Measurements from ENCODE around the gene PCDH12. TPM values are rescaled to one million over a fixed set of nuclear protein-coding genes. Genes with fewer than 3 reads are reported as not detected.

PCDH12 gene
- total RNA-seq, 2 donors from 2014 or later, result not detected

DNA sequence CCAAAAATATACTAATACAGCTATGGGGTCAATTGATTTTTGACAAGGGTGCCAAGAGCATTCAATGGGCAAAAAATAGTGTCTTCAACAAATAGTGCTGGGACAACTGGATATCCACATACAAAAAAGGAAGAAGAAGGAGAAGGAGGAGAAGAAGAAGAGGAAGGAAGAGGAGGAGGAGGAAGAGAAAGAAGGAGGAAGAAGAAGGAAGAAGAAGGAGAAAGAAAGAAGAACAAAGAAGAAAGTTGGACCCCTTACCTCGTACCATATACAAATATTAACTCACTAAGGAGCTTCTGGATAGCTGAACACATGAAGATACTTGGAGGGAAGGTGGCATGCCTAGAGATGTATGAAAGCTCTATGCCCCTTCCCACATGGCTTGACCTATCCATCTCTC is 51.5 kb downstream of the PCDH12 start:
- no peaks in the 10 kb centered on the region for H3K9me3 Mint-ChIP-seq
- H3K9me3 ChIP-seq (ENCODE audit: control insufficient read depth, low read length), result peaks cover 6% of the 10 kb centered on the region
- no CpG with 5 or more reads among the region's 1 CpG for WGBS, 2 experiments (ENCODE audit: insufficient coverage in 1 of 2, insufficient read length in 1 of 2)
- H3K4me3 Mint-ChIP-seq, result no peak overlapping the region
- H3K27ac Mint-ChIP-seq, result no peak overlapping the region
- H3K36me3 Mint-ChIP-seq (ENCODE audit: low read depth), result no peaks in the 10 kb centered on the region
- H3K27ac ChIP-seq (ENCODE audit: low read depth, low read length), result no peak overlapping the region
- peaks cover 12% of the 10 kb centered on the region for H3K4me1 Mint-ChIP-seq
- no peak overlapping the region for H3K9ac ChIP-seq (ENCODE audit: extremely low read depth, low read length, poor library complexity, severe bottlenecking)
- peaks cover 8% of the 10 kb centered on the region for H3K27me3 Mint-ChIP-seq (ENCODE audit: insufficient read depth)
- no peak for TF ChIP-seq CTCF (conservative IDR thresholded peaks at IDR 0.05)
- DNase-seq, result no peak
- no peaks in the 10 kb centered on the region for H3K27me3 ChIP-seq (ENCODE audit: control insufficient read depth, insufficient read depth, low read length, poor library complexity, severe bottlenecking)
- H3K4me3 ChIP-seq (ENCODE audit: low read length), result no peak overlapping the region
- H3K36me3 ChIP-seq (ENCODE audit: control insufficient read depth, insufficient read depth, low read length), result no peaks in the 10 kb centered on the region
- peaks cover 8% of the 10 kb centered on the region for H3K4me1 ChIP-seq (ENCODE audit: control insufficient read depth, insufficient read depth, low read length)

- H3K27ac Mint-ChIP-seq, result no peak overlapping the region
- peaks cover 8% of the 10 kb centered on the region for H3K27me3 Mint-ChIP-seq (ENCODE audit: insufficient read depth)
- no peak overlapping the region for H3K4me3 Mint-ChIP-seq
- H3K9me3 Mint-ChIP-seq, result no peaks in the 10 kb centered on the region
- H3K4me1 Mint-ChIP-seq, result peaks cover 12% of the 10 kb centered on the region
- H3K9me3 ChIP-seq (ENCODE audit: control insufficient read depth, low read length), result peaks cover 6% of the 10 kb centered on the region
- H3K4me1 ChIP-seq (ENCODE audit: control insufficient read depth, insufficient read depth, low read length), result peaks cover 8% of the 10 kb centered on the region
- no peaks in the 10 kb centered on the region for H3K36me3 Mint-ChIP-seq (ENCODE audit: low read depth)
- H3K9ac ChIP-seq (ENCODE audit: extremely low read depth, low read length, poor library complexity, severe bottlenecking), result no peak overlapping the region
- no peak overlapping the region for H3K4me3 ChIP-seq (ENCODE audit: low read length)
- no peak overlapping the region for H3K27ac ChIP-seq (ENCODE audit: low read depth, low read length)
- TF ChIP-seq CTCF (conservative IDR thresholded peaks at IDR 0.05), result no peak
- H3K36me3 ChIP-seq (ENCODE audit: control insufficient read depth, insufficient read depth, low read length), result no peaks in the 10 kb centered on the region
- no peaks in the 10 kb centered on the region for H3K27me3 ChIP-seq (ENCODE audit: control insufficient read depth, insufficient read depth, low read length, poor library complexity, severe bottlenecking)
- 87 to 94% methylated on average over 5 of the region's 5 CpGs for WGBS, 2 experiments (ENCODE audit: insufficient coverage in 1 of 2, insufficient read length in 1 of 2)
- no peak for DNase-seq
These were observed 53.5 kb downstream of the PCDH12 start for GRCh38 chr5:141904551-141904950.

DNA sequence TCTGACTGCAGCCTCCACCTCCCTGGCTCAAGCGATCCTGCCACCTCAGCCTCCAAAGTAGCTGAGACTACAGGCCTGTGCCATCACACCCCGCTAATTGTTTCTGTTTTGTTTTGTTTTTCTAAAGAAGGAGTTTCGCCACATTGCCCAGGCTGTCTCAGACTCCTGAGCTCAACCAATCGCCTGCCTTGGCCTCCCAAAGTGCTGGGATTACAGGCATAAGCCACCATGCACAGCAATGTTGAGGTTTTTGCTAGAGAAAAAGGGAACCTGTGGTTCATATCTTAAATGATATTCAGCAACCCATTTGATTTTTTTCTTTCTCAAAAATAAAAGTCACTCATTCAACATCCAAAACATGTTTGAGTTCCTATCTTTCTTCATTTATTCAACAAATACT is 54.7 kb downstream of the PCDH12 start:
- H3K4me3 ChIP-seq (ENCODE audit: low read length), result no peak overlapping the region
- H3K36me3 ChIP-seq (ENCODE audit: control insufficient read depth, insufficient read depth, low read length), result no peaks in the 10 kb centered on the region
- H3K9ac ChIP-seq (ENCODE audit: extremely low read depth, low read length, poor library complexity, severe bottlenecking), result no peak overlapping the region
- no peak for DNase-seq
- H3K9me3 Mint-ChIP-seq, result no peaks in the 10 kb centered on the region
- H3K9me3 ChIP-seq (ENCODE audit: control insufficient read depth, low read length), result peaks cover 6% of the 10 kb centered on the region
- H3K4me1 Mint-ChIP-seq, result peaks cover 12% of the 10 kb centered on the region
- H3K27me3 ChIP-seq (ENCODE audit: control insufficient read depth, insufficient read depth, low read length, poor library complexity, severe bottlenecking), result no peaks in the 10 kb centered on the region
- no peaks in the 10 kb centered on the region for H3K36me3 Mint-ChIP-seq (ENCODE audit: low read depth)
- H3K4me1 ChIP-seq (ENCODE audit: control insufficient read depth, insufficient read depth, low read length), result peaks cover 8% of the 10 kb centered on the region
- WGBS, 2 experiments (ENCODE audit: insufficient coverage in 1 of 2, insufficient read length in 1 of 2), result 86 to 88% methylated on average over 3 to 4 of the region's 4 CpGs
- no peak overlapping the region for H3K27ac ChIP-seq (ENCODE audit: low read depth, low read length)
- no peak for TF ChIP-seq CTCF (conservative IDR thresholded peaks at IDR 0.05)
- no peak overlapping the region for H3K27ac Mint-ChIP-seq
- H3K27me3 Mint-ChIP-seq (ENCODE audit: insufficient read depth), result peaks cover 3% of the 10 kb centered on the region
- H3K4me3 Mint-ChIP-seq, result no peak overlapping the region
